GM12873 (cell line): ENCODE data around the gene ILF3.

ENCODE experiments used
- TF ChIP-seq, protein P1 (sequence below): IDR thresholded peaks from 2 replicates; pipeline ENCODE4 v1.5.1; 2012; ENCODE audit warnings: low read depth, mild to moderate bottlenecking, moderate library complexity, low read length, control low read depth; ENCODE audit not compliant: insufficient read depth; ENCODE audit errors: missing control alignments

The ILF3 gene

GRCh38 chr19:10618846-10619245 lies 35.3 kb upstream of the ILF3 start:
- TF ChIP-seq, protein P1, sequence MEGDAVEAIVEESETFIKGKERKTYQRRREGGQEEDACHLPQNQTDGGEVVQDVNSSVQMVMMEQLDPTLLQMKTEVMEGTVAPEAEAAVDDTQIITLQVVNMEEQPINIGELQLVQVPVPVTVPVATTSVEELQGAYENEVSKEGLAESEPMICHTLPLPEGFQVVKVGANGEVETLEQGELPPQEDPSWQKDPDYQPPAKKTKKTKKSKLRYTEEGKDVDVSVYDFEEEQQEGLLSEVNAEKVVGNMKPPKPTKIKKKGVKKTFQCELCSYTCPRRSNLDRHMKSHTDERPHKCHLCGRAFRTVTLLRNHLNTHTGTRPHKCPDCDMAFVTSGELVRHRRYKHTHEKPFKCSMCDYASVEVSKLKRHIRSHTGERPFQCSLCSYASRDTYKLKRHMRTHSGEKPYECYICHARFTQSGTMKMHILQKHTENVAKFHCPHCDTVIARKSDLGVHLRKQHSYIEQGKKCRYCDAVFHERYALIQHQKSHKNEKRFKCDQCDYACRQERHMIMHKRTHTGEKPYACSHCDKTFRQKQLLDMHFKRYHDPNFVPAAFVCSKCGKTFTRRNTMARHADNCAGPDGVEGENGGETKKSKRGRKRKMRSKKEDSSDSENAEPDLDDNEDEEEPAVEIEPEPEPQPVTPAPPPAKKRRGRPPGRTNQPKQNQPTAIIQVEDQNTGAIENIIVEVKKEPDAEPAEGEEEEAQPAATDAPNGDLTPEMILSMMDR = no peak

- TF ChIP-seq, protein P1 = no peak
Observed at GRCh38 chr19:10620786-10621185, 33.4 kb upstream of the ILF3 start.

DNA sequence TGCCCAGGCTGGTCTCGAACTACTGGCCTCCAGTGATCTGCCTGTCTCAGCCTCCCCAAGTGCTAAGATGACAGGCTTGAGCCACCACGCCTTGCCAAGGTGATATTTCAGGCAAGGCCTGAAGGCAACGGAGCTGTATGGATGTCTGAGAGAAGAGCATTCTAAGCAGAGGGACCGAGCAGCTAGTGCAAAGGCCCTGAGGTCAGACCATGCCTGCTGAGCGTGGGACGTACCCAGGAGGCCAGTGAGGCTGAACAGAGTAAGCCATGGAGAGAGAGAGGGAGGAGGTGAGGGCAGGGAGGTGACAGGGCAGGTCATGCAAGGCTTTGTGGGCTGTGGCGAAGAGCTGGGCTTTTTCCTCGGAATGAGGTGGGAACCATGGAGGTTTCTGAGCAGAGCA lies 32.2 kb upstream of the ILF3 start:
- TF ChIP-seq, protein P1 = no peak

- TF ChIP-seq, protein P1 = no peak
Observed at GRCh38 chr19:10624585-10624984, 29.6 kb upstream of the ILF3 start.

GRCh38 chr19:10625003-10625761 lies 29.0 kb upstream of the ILF3 start, which contains the start of gene SLC44A2:
Gene SLC44A2 (plus strand): TSS chr19:10625553. CDS start chr19:10625634, 81 bp downstream.
- TF ChIP-seq, protein P1 = no peak

- TF ChIP-seq, protein P1 = no peak
Observed at GRCh38 chr19:10625762-10626138, 28.4 kb upstream of the ILF3 start.

- TF ChIP-seq, protein P1 = no peak
Observed at GRCh38 chr19:10631874-10632273, 22.3 kb upstream of the ILF3 start.
